Stimulated activated CD4-positive, alpha-beta T cell treated with anti-CD3 and anti-CD28 coated beads, Interleukin-12 subunit alpha, Interleukin-12 subunit beta, amount 100 ng/mL, for 24 hours (primary cell): ENCODE data around the gene LMO3.

ENCODE experiments used
- DNase-seq, 2 experiments: peaks; one replicate each; pipeline ENCODE4 v3.0.0-alpha.2; 2020; ENCODE audit warnings: low read depth in 2 of 2

LMO3 gene

DNA sequence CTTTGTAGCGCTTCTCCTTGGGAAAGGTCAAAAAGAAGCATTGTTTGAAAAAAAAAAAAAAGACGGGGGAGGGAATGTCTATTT lies at the start of gene LMO3:
TSS of gene LMO3 (minus strand) at position 46 of the 84 bp plus-strand sequence. CDS start 5,302 bp downstream, outside the sequence.
- DNase-seq, result no peak

DNA sequence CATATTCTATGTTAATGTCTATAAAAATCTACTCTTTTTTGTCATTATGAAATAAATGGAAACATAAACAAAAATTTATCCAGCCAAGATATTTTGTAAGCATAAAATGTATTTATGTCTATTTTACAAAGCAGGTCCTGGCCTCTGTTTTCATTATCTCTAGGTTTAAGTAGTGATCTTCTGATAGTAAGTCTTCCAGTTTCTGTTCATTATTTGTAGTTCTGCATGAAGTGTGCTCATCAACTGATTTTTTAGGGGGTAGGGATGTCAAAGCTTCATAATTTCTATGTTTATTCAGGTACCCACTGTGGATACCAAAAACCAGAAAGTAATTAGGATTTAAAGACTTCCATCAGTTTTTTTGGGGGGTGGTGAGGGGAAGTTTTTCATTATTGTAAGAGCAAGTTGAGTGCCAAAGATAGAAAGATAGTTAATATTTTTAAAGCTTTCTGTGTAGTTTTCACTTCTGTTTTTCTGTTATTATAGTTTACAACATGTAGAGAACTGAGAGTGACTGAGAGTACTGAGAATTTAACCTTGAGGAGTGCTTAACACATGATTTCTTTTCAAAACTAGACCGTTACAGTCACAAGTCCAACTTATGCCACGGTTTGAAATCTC lies 30.6 kb upstream of the LMO3 start:
- DNase-seq, result no peak

GRCh38 chr12:16634786-16635185 lies 28.8 kb upstream of the LMO3 start:
- DNase-seq, result no peak

GRCh38 chr12:16626991-16627390 lies 21.0 kb upstream of the LMO3 start:
- no peak for DNase-seq

- DNase-seq, result no peak
Measured at GRCh38 chr12:16622338-16622737, 16.4 kb upstream of the LMO3 start.

- no peak for DNase-seq
Measured at GRCh38 chr12:16619537-16619936, 13.6 kb upstream of the LMO3 start.

- DNase-seq, result no peak
Measured at GRCh38 chr12:16618256-16618655, 12.3 kb upstream of the LMO3 start.

DNA sequence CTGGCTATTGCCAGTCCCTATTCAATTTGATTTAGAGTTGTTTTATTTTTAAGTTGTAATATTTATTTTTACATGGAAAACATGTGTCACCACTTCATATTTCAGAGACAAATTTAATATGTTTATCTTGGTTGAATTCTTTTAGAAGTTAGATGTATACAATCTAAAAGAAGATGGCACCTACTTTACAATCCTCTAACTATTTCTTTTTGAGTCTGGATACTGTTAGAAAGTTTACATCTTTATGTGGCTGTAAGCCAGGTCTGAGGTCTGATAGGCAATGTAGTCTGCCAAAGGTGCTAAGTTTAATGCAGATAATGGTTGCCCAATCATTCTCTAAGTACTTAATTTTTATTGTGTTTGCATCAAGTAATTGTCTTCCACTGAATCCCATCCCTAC lies 7.2 kb upstream of the LMO3 start:
- no peak for DNase-seq

- DNase-seq, result no peak
Measured at GRCh38 chr12:16612647-16613046, 6.7 kb upstream of the LMO3 start.

- no peak for DNase-seq
Measured at GRCh38 chr12:16611146-16611545, 5.2 kb upstream of the LMO3 start.

GRCh38 chr12:16610743-16611142 lies 4.8 kb upstream of the LMO3 start:
- no peak for DNase-seq

- no peak for DNase-seq
Measured at GRCh38 chr12:16610001-16610585, 4.1 kb upstream of the LMO3 start.

DNA sequence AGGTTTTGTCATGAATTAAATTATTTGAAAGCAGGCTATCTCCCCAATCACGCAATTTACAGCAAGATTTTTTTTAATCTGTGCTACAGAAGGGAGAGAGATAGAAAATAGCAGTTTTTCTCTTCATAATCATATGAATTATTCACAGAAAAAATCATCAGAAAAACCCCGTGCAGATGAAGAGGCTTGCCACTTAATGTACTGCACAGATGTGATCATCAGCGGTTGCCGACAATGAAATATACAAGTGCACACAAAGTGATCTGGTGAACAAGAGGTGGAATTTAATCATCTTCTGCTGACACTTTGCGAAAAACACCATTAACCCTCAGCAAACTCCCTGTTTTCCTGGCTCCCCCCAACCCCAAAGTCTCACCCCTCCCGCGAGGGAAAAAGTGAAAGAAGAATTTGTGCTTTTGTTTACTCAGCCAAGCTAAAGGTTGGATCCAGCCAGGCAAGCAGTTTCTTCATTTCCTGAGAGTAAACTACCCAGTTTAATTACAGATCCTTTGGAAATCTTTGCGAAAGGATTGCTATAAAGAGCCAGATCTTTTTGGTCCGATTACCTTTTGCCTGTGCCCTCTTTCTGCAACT lies 3.1 kb upstream of the LMO3 start:
- no peak for DNase-seq

DNA sequence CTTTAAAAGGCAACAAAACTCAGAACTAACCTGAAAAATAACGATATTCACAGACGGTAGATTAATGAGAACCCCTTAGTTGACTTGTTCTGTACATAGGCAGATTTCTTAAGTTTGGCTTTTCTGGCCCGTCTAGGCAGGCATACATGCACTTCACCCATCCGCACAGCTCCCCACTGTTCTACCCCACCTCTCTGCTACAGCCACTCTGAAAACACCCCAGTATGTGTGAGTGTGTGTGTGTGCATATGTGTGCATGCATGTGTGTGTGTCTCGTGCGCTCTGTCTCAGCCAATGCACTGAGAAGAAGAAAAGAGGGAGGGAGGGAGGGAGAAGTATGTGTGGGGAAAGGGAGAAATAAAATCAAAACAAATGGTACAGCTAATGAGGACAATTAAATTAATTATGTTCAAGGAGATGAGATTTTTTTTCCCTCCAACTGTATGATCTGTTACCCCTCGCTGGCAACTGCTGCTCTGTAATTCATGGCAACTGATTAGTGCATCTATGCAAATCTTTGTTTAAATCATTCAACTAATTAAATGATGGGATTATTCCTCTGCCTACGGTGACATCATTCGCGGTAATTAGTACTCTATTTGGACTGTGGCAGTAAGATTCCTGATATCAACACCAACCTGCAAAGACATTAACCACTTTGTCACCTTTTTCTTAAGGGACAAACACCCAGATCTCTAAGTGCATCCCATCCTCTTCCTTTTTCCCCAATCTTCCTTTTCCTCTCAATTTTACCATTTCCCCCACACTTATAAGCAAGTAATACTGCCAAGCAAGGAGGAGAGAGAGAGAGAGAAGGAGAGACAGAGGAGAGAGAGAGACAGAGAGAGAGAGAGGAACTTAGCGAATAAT lies 2.2 kb upstream of the LMO3 start:
- no peak for DNase-seq

DNA sequence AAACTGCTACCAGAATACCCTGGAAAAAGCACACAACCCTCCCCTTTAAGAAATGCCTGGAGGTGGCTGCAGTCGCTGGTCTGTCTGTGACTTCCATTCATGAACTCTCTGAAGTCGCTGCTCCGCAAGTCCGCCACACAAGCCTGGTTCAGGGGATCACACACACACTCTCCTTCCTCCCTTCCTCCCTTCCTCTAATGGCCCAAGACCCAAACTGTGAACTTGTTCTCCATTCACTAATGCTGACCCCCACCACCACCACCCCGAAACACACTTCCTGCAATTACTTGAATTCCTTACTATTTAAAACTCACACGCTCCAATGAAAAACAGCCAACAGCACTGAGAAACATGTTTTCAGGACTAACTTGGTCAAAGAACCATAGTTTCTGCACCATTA lies 1.0 kb upstream of the LMO3 start:
- DNase-seq, result no peak

- no peak for DNase-seq
Measured at GRCh38 chr12:16606201-16606849, 363 bp upstream of the LMO3 start.

DNA sequence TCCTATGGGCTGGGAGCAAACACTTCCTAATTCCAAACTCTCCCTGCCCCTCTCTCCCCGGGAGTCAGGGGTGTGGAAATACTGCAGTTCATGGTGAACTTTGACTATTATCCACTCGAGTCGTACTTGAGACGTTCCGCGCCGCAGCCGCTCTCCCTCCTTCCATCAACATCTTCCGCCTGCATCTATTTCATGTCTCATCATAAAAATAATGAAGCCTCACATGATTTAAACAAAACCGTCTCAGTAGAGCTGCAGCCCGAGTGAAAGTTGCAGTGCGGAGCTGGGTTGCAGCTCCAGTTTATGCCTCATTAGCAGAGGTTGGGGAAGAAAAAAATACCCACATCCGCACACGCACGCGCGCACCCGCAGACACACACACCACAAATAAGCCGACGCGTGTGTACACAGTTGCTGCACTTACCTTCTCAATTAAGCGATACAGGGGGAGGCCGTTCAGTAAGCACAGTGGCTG lies 283 bp downstream of the LMO3 start:
- no peak for DNase-seq

DNA sequence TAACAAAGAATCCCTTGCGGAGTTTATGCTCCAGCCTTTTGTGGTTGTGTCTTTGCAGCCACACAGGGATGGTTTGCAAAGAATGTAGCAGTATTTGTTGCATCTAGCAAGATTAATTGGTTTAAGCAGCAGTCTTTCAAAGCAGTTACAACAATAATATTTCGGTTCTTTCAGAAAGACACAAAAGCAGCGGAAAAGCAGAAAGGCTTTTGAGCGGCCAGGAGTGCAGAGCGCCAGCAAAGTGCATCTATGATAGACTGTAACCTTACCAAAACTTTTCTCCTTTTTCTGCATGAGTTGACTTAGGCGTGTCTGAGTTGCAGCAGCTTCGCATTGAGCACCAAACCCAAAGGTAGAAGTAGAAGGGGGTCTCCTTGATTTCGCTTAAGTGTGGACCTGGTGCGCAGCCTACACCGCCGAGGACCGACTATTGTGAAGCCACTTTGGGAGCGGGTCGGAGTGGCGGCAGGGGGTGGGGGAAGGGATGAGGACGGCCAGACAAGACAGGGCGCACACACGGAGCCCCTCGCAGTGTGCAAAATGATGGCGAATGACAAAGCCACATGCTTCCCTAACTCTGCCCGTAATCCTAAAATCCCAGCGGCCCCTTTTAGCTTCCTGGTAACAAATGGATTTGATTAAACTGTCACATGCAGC lies 1.2 kb downstream of the LMO3 start:
- no peak for DNase-seq

DNA sequence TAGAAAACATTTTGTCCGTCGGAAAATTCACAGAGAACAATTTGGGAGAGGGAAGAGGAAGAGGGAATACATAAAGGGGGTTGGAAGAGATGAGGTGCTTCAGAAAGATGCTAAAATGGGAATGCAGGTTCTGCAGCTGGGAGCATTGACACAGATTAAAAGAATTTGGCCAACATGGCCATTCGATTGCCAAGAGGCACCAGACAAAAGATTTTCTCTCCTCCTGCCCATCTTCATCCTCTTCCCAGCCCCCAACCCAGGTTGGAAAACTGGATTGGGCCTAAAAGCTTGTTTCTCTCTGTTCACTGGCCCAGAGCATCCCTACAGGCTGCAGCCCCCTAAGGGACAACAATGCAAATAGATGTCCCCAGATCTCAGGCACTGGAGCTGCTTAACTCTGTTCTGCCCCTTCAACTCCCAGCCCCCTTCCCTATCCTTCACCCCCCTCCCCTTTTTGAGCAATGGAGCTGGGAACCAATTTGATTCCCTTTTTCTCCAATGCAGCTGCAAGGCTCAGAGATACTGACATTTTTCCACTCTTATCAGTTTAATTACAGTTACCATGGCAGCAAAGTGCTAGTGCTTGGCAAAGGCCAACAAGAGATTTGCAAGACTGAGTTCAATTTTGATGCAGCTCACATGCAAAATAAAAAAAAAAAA lies 1.9 kb downstream of the LMO3 start:
- no peak for DNase-seq

GRCh38 chr12:16603260-16603915 lies 2.6 kb downstream of the LMO3 start:
- no peak for DNase-seq

DNA sequence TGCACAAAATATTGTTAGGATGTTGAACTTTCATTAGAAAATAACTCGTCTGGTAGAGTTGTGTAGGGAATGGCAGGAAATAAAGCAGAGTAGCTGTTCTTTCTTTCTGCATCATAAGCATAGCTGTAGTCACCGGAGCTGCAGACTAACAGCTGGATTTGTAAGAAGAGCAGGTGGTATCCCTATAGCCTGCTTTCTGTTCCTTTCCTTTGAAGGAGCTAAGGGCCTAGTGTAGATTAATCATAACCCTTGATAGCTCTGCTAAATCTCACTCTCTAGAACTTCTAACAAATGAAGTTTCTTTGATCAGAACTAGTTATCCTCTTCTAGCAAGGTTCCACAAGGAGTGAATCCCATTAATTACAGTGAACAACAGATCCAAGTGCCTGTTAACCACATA lies 3.5 kb downstream of the LMO3 start:
- DNase-seq, result no peak
